ENCODE data around the gene MAP1LC3B. TPM values are rescaled to one million over a fixed set of nuclear protein-coding genes. Genes with fewer than 3 reads are reported as not detected.

The MAP1LC3B gene
- total RNA-seq, 1 donor from 2014 or later: 141 TPM

GRCh38 chr16:87415441-87415840, 23.3 kb downstream of the MAP1LC3B start:
- no peak for TF ChIP-seq CTCF (IDR thresholded peaks at IDR 0.05)
- DNase-seq (ENCODE audit: extremely low spot score, unreplicated experiment): no peak
- Mint-ChIP-seq H3K9me3 (ENCODE audit: unreplicated experiment) (no peaks in the 10 kb centered on the region), H3K4me1 (ENCODE audit: unreplicated experiment) (no peaks in the 10 kb centered on the region), H3K36me3 (ENCODE audit: unreplicated experiment) (peaks cover 49% of the 10 kb centered on the region), H3K4me3 (ENCODE audit: unreplicated experiment) (no peak overlapping the region), H3K27ac (ENCODE audit: unreplicated experiment) (no peak overlapping the region), H3K27me3 (ENCODE audit: unreplicated experiment) (no peaks in the 10 kb centered on the region)

- DNase-seq (ENCODE audit: extremely low spot score, unreplicated experiment): no peak
- Mint-ChIP-seq H3K27ac (ENCODE audit: unreplicated experiment) (peak overlapping the region; percentile 38), H3K36me3 (ENCODE audit: unreplicated experiment) (peaks cover 50% of the 10 kb centered on the region), H3K4me1 (ENCODE audit: unreplicated experiment) (no peaks in the 10 kb centered on the region), H3K27me3 (ENCODE audit: unreplicated experiment) (no peaks in the 10 kb centered on the region), H3K9me3 (ENCODE audit: unreplicated experiment) (no peaks in the 10 kb centered on the region), H3K4me3 (ENCODE audit: unreplicated experiment) (no peak overlapping the region)
- TF ChIP-seq CTCF (IDR thresholded peaks at IDR 0.05): peak; percentile 76
Observed at GRCh38 chr16:87416826-87417527, 24.8 kb downstream of the MAP1LC3B start.

- Mint-ChIP-seq H3K36me3 (ENCODE audit: unreplicated experiment) (peaks cover 50% of the 10 kb centered on the region), H3K4me3 (ENCODE audit: unreplicated experiment) (no peak overlapping the region)
Observed at GRCh38 chr16:87417528-87417910, 25.4 kb downstream of the MAP1LC3B start.

GRCh38 chr16:87418216-87418615, 26.1 kb downstream of the MAP1LC3B start:
- no peak overlapping the region for H3K4me3 Mint-ChIP-seq (ENCODE audit: unreplicated experiment)
- H3K36me3 Mint-ChIP-seq (ENCODE audit: unreplicated experiment): peaks cover 50% of the 10 kb centered on the region

More at GRCh38 chr16:87417528-87417910, 25.4 kb downstream of the MAP1LC3B start:
- Mint-ChIP-seq H3K4me1 (ENCODE audit: unreplicated experiment) (no peaks in the 10 kb centered on the region), H3K9me3 (ENCODE audit: unreplicated experiment) (no peaks in the 10 kb centered on the region), H3K27ac (ENCODE audit: unreplicated experiment) (no peak overlapping the region), H3K27me3 (ENCODE audit: unreplicated experiment) (no peaks in the 10 kb centered on the region)
- TF ChIP-seq CTCF (IDR thresholded peaks at IDR 0.05): no peak
- DNase-seq (ENCODE audit: extremely low spot score, unreplicated experiment): no peak

More at GRCh38 chr16:87418216-87418615, 26.1 kb downstream of the MAP1LC3B start:
- Mint-ChIP-seq H3K27me3 (ENCODE audit: unreplicated experiment) (no peaks in the 10 kb centered on the region), H3K4me1 (ENCODE audit: unreplicated experiment) (no peaks in the 10 kb centered on the region), H3K9me3 (ENCODE audit: unreplicated experiment) (no peaks in the 10 kb centered on the region), H3K27ac (ENCODE audit: unreplicated experiment) (no peak overlapping the region)
- TF ChIP-seq CTCF (IDR thresholded peaks at IDR 0.05): no peak
- no peak for DNase-seq (ENCODE audit: extremely low spot score, unreplicated experiment)
